H1 (cell line): ENCODE measurements around the gene SEMA3A. TPM values are rescaled to one million over a fixed set of nuclear protein-coding genes. Genes with fewer than 3 reads are reported as not detected.

Experiments used
- CTCF ChIA-PET: fragments of 300-600 bp; sonication (Branson Sonifier 250); formaldehyde crosslinking; loops from one replicate; lab custom pipeline; 2021; ENCODE audit not compliant: partially characterized antibody; lab: Charles Lee
- POLR2A ChIA-PET: fragments of 300-600 bp; sonication (Branson Sonifier 250); formaldehyde crosslinking; loops from one replicate; lab custom pipeline; 2021; ENCODE audit warnings: inconsistent platforms; ENCODE audit not compliant: partially characterized antibody; lab: Charles Lee
- DNase-seq, 2 experiments: peaks; one replicate each; pipeline versions ENCODE4 v3.0.0 to v3.0.0-alpha.2; 2010 to 2022; ENCODE audit warnings: low spot score in 2 of 2, low read depth in 1 of 2, mixed read lengths in 1 of 2
- FAIRE-seq: peaks from 2 replicates; lab custom pipeline; 2011; peaks lifted over from hg19 to GRCh38; lab: Jason Lieb, UNC
- H2AFZ ChIP-seq: 2 replicates; pipeline ENCODE4 v1.8.1; 2012; ENCODE audit warnings: low read length, inconsistent platforms
- H2AK5ac ChIP-seq: 2 replicates; pipeline ENCODE4 v1.6.1; 2013; ENCODE audit warnings: low read depth, low read length
- H2BK120ac ChIP-seq: replicated peaks from 2 replicates; pipeline ENCODE3; 2013; ENCODE audit warnings: low read depth, low read length, inconsistent platforms
- H2BK12ac ChIP-seq: 2 replicates; pipeline ENCODE4 v1.6.1; 2013; ENCODE audit warnings: low read depth, low read length
- H2BK15ac ChIP-seq: 2 replicates; pipeline ENCODE4 v1.6.1; 2013; ENCODE audit warnings: low read length
- H2BK20ac ChIP-seq: 2 replicates; pipeline ENCODE4 v1.6.1; 2013; ENCODE audit warnings: low read length
- H2BK5ac ChIP-seq: 2 replicates; pipeline ENCODE4 v1.6.1; 2013; ENCODE audit warnings: low read depth, low read length
- H3K14ac ChIP-seq: 2 replicates; pipeline ENCODE4 v1.6.1; 2013; ENCODE audit warnings: inconsistent platforms; ENCODE audit not compliant: insufficient read length
- H3K18ac ChIP-seq: 2 replicates; pipeline ENCODE4 v1.6.1; 2013; ENCODE audit warnings: low read length; ENCODE audit errors: extremely low read depth
- H3K23ac ChIP-seq: 2 replicates; pipeline ENCODE4 v1.6.1; 2013; ENCODE audit warnings: inconsistent platforms; ENCODE audit not compliant: insufficient read length
- H3K23me2 ChIP-seq: 2 replicates; pipeline ENCODE4 v1.6.1; 2013; ENCODE audit warnings: low read depth, low read length
- H3K27ac ChIP-seq: 2 replicates; pipeline ENCODE4 v1.6.1; 2011; ENCODE audit warnings: low read depth, low read length, inconsistent platforms
- H3K27me3 ChIP-seq, 4 experiments: replicated peaks in 1 of 4; 1 replicate in 1 of 4; 2 replicates in 3 of 4; pipeline versions ENCODE4 v1.6.1 to v1.8.1; 2011 to 2013; ENCODE audit warnings: low read length in 3 of 4, mild to moderate bottlenecking in 3 of 4, inconsistent platforms in 2 of 4, mixed read lengths in 2 of 4, moderate library complexity in 1 of 4; ENCODE audit not compliant: control insufficient read depth in 3 of 4, insufficient read depth in 3 of 4; ENCODE audit errors: extremely low read depth in 1 of 4
- H3K36me3 ChIP-seq, 4 experiments: 2 replicates each; pipeline versions ENCODE4 v1.6.1 to v1.8.1; 2011 to 2013; ENCODE audit warnings: mild to moderate bottlenecking in 4 of 4, low read length in 3 of 4, moderate library complexity in 2 of 4, control low read depth in 1 of 4, inconsistent platforms in 1 of 4; ENCODE audit not compliant: insufficient read depth in 4 of 4, control insufficient read depth in 2 of 4
- H3K4ac ChIP-seq: replicated peaks from 2 replicates; pipeline ENCODE3; 2013; ENCODE audit warnings: low read length, low read depth, mixed read lengths, inconsistent platforms; ENCODE audit not compliant: insufficient read length
- H3K4me1 ChIP-seq, 4 experiments: replicated peaks in 1 of 4; 1 replicate in 1 of 4; 2 replicates in 3 of 4; pipeline versions ENCODE4 v1.6.1 to v1.8.1; 2011 to 2013; ENCODE audit warnings: low read length in 3 of 4, inconsistent platforms in 2 of 4, mixed read lengths in 1 of 4; ENCODE audit not compliant: insufficient read depth in 4 of 4, control insufficient read depth in 3 of 4
- H3K4me2 ChIP-seq, 2 experiments: 2 replicates each; pipeline versions ENCODE4 v1.6.1 to v1.8.1; 2011 to 2013; ENCODE audit warnings: low read depth in 2 of 2, low read length in 2 of 2, control low read depth in 1 of 2, inconsistent platforms in 1 of 2, mild to moderate bottlenecking in 1 of 2; ENCODE audit not compliant: insufficient read depth in 1 of 2
- H3K4me3 ChIP-seq, 4 experiments: fragments of 200-600, 300-600 bp in 1 of 4; sonication (generic), shearing (Covaris generic), sonication (Bioruptor Twin) in 1 of 4; 2 replicates each; pipeline versions ENCODE4 v1.5.1 to v1.8.1; 2011 to 2016; ENCODE audit warnings: low read length in 4 of 4, low read depth in 3 of 4, control low read depth in 2 of 4, inconsistent platforms in 2 of 4, mild to moderate bottlenecking in 2 of 4, mixed read lengths in 1 of 4, moderate library complexity in 1 of 4; ENCODE audit not compliant: insufficient read depth in 2 of 4; ENCODE audit errors: extremely low read depth in 1 of 4
- H3K56ac ChIP-seq: replicated peaks from 2 replicates; pipeline ENCODE3; 2013; ENCODE audit warnings: low read depth, mild to moderate bottlenecking, mixed read lengths, low read length, inconsistent platforms; ENCODE audit not compliant: insufficient read length
- H3K79me1 ChIP-seq: 2 replicates; pipeline ENCODE4 v1.6.1; 2013; ENCODE audit warnings: low read depth, low read length, control low read depth
- H3K79me2 ChIP-seq, 2 experiments: 2 replicates each; pipeline versions ENCODE4 v1.6.1 to v1.8.1; 2012 to 2013; ENCODE audit warnings: low read length in 2 of 2, mild to moderate bottlenecking in 2 of 2, inconsistent platforms in 1 of 2; ENCODE audit not compliant: insufficient read depth in 2 of 2, control insufficient read depth in 1 of 2
- H3K9ac ChIP-seq, 4 experiments: replicated peaks in 1 of 4; 1 replicate in 1 of 4; 2 replicates in 3 of 4; pipeline versions ENCODE4 v1.6.1 to v1.8.1; 2011 to 2013; ENCODE audit warnings: low read depth in 3 of 4, low read length in 3 of 4, control low read depth in 2 of 4, mild to moderate bottlenecking in 2 of 4, moderate library complexity in 2 of 4, inconsistent platforms in 1 of 4; ENCODE audit errors: extremely low read depth in 1 of 4
- H3K9me3 ChIP-seq, 2 experiments: 2 replicates each; pipeline versions ENCODE4 v1.6.1 to v1.8.1; 2012 to 2013; ENCODE audit warnings: mild to moderate bottlenecking in 2 of 2, moderate library complexity in 2 of 2, control low read depth in 1 of 2, inconsistent platforms in 1 of 2, low read depth in 1 of 2, low read length in 1 of 2, mixed read lengths in 1 of 2; ENCODE audit not compliant: insufficient read depth in 2 of 2
- H4K20me1 ChIP-seq, 2 experiments: replicated peaks in 1 of 2; 2 replicates each; pipeline versions ENCODE3 to v1.8.1; 2011 to 2013; ENCODE audit warnings: inconsistent platforms in 2 of 2, low read length in 2 of 2, mild to moderate bottlenecking in 1 of 2; ENCODE audit not compliant: insufficient read depth in 2 of 2, control insufficient read depth in 1 of 2
- H4K5ac ChIP-seq: 2 replicates; pipeline ENCODE4 v1.6.1; 2013; ENCODE audit warnings: low read length, low read depth, mixed read lengths, inconsistent platforms; ENCODE audit not compliant: insufficient read length
- H4K8ac ChIP-seq: 2 replicates; pipeline ENCODE4 v1.8.0; 2013; ENCODE audit warnings: mild to moderate bottlenecking, moderate library complexity, low read length, inconsistent platforms; ENCODE audit not compliant: insufficient read depth; ENCODE audit errors: extremely low read depth
- H4K91ac ChIP-seq: replicated peaks from 2 replicates; pipeline ENCODE3; 2013; ENCODE audit warnings: low read length, mixed read lengths, inconsistent platforms; ENCODE audit not compliant: insufficient read length
- BACH1 ChIP-seq: IDR thresholded peaks from 2 replicates; pipeline ENCODE4 v1.6.1; 2012; ENCODE audit warnings: low read length, improper control_type of control experiment
- CEBPB ChIP-seq: IDR thresholded peaks from 2 replicates; pipeline ENCODE4 v1.6.1; 2012; ENCODE audit warnings: low read depth, low read length
- CHD1 ChIP-seq: IDR thresholded peaks from 2 replicates; pipeline ENCODE4 v1.6.1; 2012; ENCODE audit warnings: low read depth, low read length, improper control_type of control experiment
- CREB1 ChIP-seq: IDR thresholded peaks from 2 replicates; pipeline ENCODE4 v1.6.1; 2012; ENCODE audit warnings: inconsistent platforms
- CTCF ChIP-seq, 3 experiments: IDR thresholded peaks; 1 replicate in 2 of 3; 2 replicates in 1 of 3; pipeline versions ENCODE4 v1.5.1 to v1.6.1; 2011; ENCODE audit warnings: low read length in 3 of 3, mild to moderate bottlenecking in 3 of 3, inconsistent platforms in 2 of 3, low read depth in 1 of 3, moderate library complexity in 1 of 3; ENCODE audit not compliant: insufficient read depth in 1 of 3; ENCODE audit errors: control extremely low read depth in 1 of 3
- HDAC6 ChIP-seq: IDR thresholded peaks from one replicate; pipeline ENCODE4 v1.7.1; 2012; ENCODE audit warnings: low read depth, mild to moderate bottlenecking, inconsistent platforms, low read length, moderate library complexity
- JUND ChIP-seq: IDR thresholded peaks from 2 replicates; pipeline ENCODE4 v1.6.1; 2011; ENCODE audit warnings: mild to moderate bottlenecking, improper control_type of control experiment, low read length
- NRF1 ChIP-seq: IDR thresholded peaks from 2 replicates; pipeline ENCODE4 v1.6.1; 2011; ENCODE audit warnings: mild to moderate bottlenecking, low read depth, low read length, improper control_type of control experiment
- POU5F1 ChIP-seq: IDR thresholded peaks from 2 replicates; pipeline ENCODE4 v1.6.1; 2011; ENCODE audit warnings: low read depth, mild to moderate bottlenecking, low read length, moderate library complexity
- SP2 ChIP-seq: IDR thresholded peaks from 2 replicates; pipeline ENCODE4 v1.6.1; 2012; ENCODE audit warnings: mild to moderate bottlenecking, low read length, inconsistent platforms
- SUZ12 ChIP-seq: fragments of 200-600 bp; sonication (generic); IDR thresholded peaks from 2 replicates; pipeline ENCODE4 v1.6.1; 2012; ENCODE audit warnings: mild to moderate bottlenecking, inconsistent platforms, low read length, moderate library complexity, mixed read lengths
- WGBS, 2 experiments: shearing (Covaris generic) in 1 of 2; methylation state at CpG; one replicate each; pipeline versions ENCODE4 v1.1.6 to v1.1.7; 2013 to 2015; ENCODE audit warnings: low lambda C conversion rate in 2 of 2, mixed read lengths in 2 of 2, inconsistent platforms in 1 of 2, low coverage in 1 of 2, missing lambda C conversion rate in 1 of 2; ENCODE audit not compliant: insufficient replicate concordance in 2 of 2, insufficient coverage in 1 of 2, insufficient read length in 1 of 2; ENCODE audit errors: extremely low coverage in 1 of 2, missing lambda C conversion rate in 1 of 2; 5-methylcytosine and 5-hydroxymethylcytosine counted together
- polyA plus RNA-seq, 7 experiments: library from polyadenylated mRNA; depleted of rRNA in 3 of 7; stranded (reverse) in 5 of 7; unstranded in 2 of 7; fragments of >200 nt in 5 of 7; fragments of 200-250 nt in 2 of 7; gene quantifications; 1 replicate in 5 of 7; 2 replicates in 1 of 7; 4 replicates in 1 of 7; pipeline versions ENCODE4 v1.2.1 to v1.2.3, GENCODE V29; 2011 to 2013; ENCODE audit warnings: missing spikeins in 2 of 7, mixed read lengths in 2 of 7
- total RNA-seq: library from RNA; stranded (reverse); fragmentation: NEBNext Ultra II Directional; extraction: Animal tissue kit (Norgen Biotek cat#: 25700); gene quantifications from 2 replicates; pipeline ENCODE4 v1.2.1, GENCODE V29; 2021

The SEMA3A gene
- total and polyA plus RNA-seq, 2 of the 8 experiments (the other 6 are each of a cell fraction or from before 2014, with no cell fraction given), result 8.1 to 45.9 TPM

DNA sequence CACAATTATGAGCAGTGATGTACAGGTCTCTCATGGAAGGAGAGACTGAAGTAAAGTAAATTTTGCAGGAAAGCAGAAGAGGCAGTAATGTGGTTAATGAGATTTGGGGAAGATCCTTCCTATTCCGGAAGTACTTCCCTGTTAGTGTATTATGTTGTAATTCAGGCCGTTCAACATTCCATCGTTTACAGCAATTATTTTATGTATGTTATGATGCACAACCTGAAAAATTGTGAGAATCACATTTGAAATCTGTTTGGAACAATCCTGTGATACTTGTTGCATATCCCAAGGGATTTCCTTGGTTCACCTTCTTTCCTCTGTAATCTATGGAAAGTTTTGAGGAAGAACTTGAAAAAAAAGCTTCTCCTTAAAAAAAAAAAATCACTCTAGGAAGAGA lies 247.8 kb downstream of the SEMA3A start:
- Histone ChIP-seq H4K8ac (no peak overlapping the region), H3K27me3 (no peaks in the 10 kb centered on the region), H4K20me1 (no peaks in the 10 kb centered on the region), H2AFZ (no peak overlapping the region), H3K18ac (no peak overlapping the region), H4K5ac (no peak overlapping the region), H2BK12ac (no peak overlapping the region), H3K56ac (no peak overlapping the region), H2BK15ac (no peak overlapping the region), H3K4me1 (no peaks in the 10 kb centered on the region), H3K27ac (no peak overlapping the region), H3K79me2 (no peaks in the 10 kb centered on the region), H3K4me3 (no peak overlapping the region), H3K4me2 (no peak overlapping the region), H2AK5ac (no peak overlapping the region), H3K4ac (no peak overlapping the region), H2BK120ac (no peak overlapping the region), H3K9me3 (no peaks in the 10 kb centered on the region), H2BK20ac (no peak overlapping the region), H3K23me2 (no peaks in the 10 kb centered on the region), H3K23ac (no peak overlapping the region), H3K9ac (no peak overlapping the region), H3K79me1 (no peaks in the 10 kb centered on the region), H2BK5ac (no peak overlapping the region), H3K36me3 (no peaks in the 10 kb centered on the region), H4K91ac (no peak overlapping the region), H3K14ac (no peak overlapping the region)
- CTCF ChIA-PET, result interaction anchor here (0.6 to 7.0 kb wide), 13 partner anchors 11 to 1082 kb away, joined by 3 to 92 read pairs (median 5); no protein-coding TSS in a partner anchor
- POLR2A ChIA-PET, result interaction anchor here (1.6 kb wide), 1 partner anchor 9 kb away, joined by 3 read pairs; no protein-coding TSS in a partner anchor
- FAIRE-seq (no peak), DNase-seq (no peak)
- 86% methylated on average over 3 of the region's 3 CpGs; no CpG with 5 or more reads in 1 of the 2 experiments for WGBS, 2 experiments
- TF ChIP-seq POU5F1 (no peak), SUZ12 (no peak), CHD1 (no peak), BACH1 (no peak), SP2 (no peak), JUND (no peak), CREB1 (no peak), HDAC6 (no peak), CEBPB (no peak), CTCF (IDR thresholded peaks at IDR 0.05; ENCODE audit: control extremely low read depth in 1 of 3, insufficient read depth in 1 of 3, low read depth in 1 of 3, low read length in 3 of 3) (no peak), NRF1 (no peak)
